HG03196 (cell line): ENCODE data around the gene MGST2.

Experiments
- ATAC-seq: cut with Tn5 transposase; IDR thresholded peaks from one replicate; pipeline ENCODE4 v1.9.1; 2021; ENCODE audit not compliant: unreplicated experiment

The MGST2 gene

DNA sequence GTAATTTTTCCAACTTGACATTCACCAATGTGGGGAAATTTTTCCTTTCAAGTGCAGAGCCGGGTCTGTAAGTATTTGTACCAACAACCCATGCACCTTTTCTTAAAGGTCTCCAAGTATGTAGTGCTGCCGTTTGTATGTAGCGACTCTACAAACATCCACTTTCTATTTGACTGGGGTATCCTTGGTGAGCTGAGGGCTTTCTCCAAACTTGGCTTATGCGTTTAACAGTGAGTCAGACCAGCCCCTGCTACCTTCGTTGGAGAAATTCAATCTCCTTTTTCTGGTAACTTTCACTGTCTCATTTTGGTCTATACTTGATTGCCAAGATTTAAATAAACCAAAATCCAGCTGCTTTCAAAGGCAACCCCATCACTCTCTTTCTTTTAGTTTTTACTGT lies 34.9 kb downstream of the MGST2 start:
- no peak for ATAC-seq

- no peak for ATAC-seq
Measured at GRCh38 chr4:139704915-139705485, 39.4 kb downstream of the MGST2 start.

DNA sequence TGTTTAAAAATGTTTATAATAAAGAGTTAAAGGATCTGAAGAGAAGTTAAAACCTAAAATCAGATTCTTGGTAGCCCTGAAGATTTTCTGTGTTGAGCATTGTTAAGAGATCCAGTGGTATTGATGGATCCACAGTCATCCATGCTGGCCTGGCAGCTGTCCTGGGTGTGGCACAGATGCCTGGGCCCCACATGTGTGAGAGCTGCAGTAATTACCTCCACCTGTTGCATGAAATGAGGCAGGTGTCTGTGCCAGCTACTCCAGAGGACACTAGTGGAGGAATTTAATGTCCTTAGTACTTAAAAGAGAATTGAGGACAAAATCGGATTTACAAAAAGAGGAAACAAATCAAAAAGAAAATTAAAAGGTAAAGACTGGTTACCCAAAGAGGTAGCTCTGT lies 44.0 kb downstream of the MGST2 start:
- ATAC-seq: no peak

GRCh38 chr4:139710073-139710472 lies 44.5 kb downstream of the MGST2 start:
- no peak for ATAC-seq

DNA sequence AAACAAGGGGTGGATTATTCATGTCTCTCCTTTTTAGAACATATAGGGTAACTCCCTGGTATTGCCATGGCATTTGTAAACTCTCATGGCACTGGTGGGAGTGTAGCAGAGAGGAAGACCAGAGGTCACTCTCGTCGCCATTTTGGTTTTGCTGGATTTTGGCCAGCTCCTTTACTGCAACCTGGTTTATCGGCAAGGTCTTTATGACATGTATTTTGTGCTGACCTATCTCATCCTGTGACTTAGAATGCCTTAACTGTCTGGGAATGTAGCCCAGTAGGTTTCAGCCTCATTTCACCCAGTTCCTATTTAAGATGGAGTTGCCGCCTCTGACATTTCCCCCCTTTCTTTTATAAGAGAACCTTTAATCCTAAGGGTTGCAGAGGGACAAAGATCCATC lies 45.8 kb downstream of the MGST2 start:
- no peak for ATAC-seq

GRCh38 chr4:139712882-139713281 lies 47.3 kb downstream of the MGST2 start:
- no peak for ATAC-seq

- ATAC-seq: no peak
Measured at GRCh38 chr4:139715746-139716391, 50.2 kb downstream of the MGST2 start.

DNA sequence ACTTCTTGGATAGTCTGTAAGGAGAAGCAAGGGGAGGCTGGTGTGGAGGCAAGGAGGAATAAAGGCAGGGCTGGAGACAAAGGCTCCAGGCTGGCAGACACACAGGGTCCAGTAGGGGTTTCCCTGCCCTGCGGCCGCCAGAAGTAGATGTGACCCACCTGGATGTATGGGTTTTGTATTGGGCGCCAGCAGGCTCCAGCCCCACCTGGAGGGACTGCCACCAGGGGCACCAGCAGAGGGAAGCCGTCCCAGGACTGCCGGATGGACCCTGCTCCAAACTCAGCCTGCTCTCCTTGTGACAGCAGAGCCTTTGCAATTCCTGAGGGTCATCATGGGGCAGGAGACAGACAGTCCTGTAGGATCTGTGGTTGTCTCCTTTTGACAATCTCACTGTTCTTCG lies 52.7 kb downstream of the MGST2 start:
- ATAC-seq: no peak

GRCh38 chr4:139718833-139719232 lies 53.2 kb downstream of the MGST2 start:
- no peak for ATAC-seq

DNA sequence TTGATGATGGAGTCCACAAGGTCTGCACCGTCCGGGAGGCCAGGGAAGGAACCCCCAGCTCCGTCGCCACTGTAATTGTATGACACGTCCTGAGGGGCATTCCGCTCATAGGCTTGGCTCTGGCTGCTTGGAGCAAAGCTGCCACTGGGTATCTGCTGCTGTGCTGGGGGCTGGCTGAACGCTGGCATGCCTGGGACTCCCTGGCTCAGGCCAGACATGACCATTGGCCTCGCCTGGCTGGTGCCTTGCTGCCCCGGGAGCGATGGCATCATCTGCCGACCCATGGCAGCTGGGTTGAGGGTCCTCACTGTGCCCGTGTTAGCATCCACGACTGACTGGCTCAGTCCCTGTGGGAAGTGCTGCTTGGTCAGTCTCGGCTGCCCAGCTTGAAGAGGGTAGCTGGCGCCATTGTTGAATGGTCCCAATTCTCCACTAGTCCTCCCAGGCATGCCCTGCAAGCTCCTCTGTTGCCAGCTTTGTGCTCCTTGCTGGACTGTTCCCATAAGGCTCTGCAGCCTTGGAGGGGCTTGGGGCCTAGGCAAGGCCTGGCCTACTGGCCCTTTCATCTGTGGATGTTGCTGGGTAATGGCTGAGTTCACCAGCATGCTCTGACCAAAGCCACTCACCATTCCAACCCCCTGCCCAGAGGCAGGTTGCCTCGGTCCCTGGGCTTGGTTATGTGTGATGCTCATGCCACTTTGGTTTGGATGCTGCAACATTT lies 53.9 kb downstream of the MGST2 start:
- no peak for ATAC-seq

DNA sequence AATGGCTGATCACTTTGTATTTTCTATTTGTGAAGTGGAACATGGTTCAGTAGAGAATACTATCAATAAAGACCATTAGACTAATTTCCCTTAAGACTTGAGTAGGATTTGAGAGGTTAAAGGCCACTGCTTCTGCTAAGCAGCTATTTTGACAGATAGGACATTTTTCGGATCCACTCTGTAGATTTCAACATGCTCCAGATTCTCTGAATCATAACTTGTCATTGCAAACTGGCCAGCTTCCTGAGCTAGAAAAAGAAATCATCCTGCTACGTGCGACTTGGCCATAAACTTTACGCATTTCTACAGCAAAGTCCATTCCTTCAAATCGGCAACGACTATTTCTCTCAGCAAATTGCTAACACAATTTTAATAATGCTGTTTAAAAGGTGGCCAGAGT lies 55.2 kb downstream of the MGST2 start:
- ATAC-seq: no peak

- no peak for ATAC-seq
Measured at GRCh38 chr4:139721789-139722188, 56.2 kb downstream of the MGST2 start.

DNA sequence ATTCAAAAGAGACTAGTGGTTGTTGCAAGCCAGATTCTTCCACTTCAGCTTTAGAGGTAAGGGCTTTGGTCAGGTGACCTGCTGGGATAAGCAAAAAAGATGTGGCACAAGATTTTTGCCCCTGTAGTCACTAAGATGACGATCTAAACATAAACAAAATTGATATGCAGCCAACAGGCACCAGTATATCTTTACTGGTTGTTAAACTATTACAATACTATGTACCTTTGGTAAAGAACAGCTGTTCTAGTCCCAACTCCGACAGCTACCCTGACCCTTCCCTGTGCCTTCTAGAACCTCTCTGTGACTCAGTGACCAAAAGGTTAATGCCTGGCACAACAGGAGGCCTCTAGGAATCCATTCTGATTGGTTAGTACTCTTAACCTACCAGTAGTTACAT lies 59.6 kb downstream of the MGST2 start:
- ATAC-seq: no peak

- no peak for ATAC-seq
Measured at GRCh38 chr4:139726615-139727014, 61.0 kb downstream of the MGST2 start.

DNA sequence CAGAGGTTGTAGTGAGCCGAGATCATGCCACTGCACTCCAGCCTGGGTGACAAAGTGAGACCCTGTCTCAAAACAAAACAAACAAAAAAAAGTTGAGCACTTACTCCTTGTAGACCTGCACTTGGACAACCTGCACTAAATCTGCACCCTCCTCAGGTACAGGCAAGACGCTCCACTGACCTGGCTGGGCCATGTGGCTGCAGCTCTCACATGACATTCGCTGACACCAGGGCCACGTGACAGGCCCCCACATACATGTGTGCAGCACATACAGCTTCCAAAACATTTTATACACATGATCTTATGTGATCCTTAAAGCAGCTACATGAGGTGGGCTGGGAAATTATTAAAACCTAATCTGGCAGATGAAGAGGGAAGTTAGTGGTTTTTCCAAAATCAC lies 62.5 kb downstream of the MGST2 start:
- no peak for ATAC-seq

DNA sequence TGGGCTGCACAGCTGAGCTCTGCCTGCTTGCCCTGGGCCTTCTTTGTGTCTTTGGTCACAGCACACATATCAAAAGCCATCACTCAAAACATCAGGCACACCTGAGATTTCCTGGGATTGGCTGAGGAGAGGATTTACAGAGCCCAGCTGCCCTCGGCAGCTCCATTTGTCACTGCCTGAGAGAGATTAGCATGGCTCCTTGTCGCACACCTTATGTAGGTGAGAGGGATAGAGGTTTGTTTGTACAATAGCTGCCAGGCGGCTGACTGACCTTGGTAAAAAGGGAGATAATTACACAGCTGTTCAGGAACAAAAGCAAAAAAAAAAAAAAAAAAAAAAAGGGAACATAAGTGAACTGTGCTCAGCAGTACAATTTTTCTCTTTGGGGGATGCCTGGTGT lies 63.2 kb downstream of the MGST2 start:
- no peak for ATAC-seq

DNA sequence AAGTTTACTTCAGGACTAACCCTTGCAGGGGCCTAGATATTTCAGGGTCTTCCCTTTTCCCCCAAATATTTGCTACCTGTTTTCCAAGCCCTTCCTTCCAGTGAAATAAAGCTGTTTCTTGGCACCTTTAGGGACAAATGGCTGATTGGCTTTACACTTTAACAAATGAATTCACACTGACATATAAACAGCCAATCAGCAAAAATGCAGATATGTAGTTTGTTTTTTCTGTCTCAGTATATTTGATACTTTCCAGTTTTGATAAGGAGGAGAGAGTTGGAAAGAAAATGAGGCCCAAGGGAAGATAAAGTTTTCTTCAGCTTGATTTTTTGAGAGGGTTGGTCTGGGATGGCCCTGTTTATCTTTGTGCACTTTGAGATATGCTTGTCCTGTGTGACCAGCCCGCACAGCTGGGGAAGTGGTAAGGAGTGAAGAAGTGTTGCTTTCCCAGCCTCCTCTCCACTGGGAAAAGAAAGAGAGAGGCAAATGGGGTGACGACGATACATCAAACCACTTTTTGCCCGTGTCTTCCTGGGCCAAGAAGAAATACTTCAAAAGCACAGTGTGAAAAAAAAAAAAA lies 67.5 kb downstream of the MGST2 start:
- no peak for ATAC-seq

DNA sequence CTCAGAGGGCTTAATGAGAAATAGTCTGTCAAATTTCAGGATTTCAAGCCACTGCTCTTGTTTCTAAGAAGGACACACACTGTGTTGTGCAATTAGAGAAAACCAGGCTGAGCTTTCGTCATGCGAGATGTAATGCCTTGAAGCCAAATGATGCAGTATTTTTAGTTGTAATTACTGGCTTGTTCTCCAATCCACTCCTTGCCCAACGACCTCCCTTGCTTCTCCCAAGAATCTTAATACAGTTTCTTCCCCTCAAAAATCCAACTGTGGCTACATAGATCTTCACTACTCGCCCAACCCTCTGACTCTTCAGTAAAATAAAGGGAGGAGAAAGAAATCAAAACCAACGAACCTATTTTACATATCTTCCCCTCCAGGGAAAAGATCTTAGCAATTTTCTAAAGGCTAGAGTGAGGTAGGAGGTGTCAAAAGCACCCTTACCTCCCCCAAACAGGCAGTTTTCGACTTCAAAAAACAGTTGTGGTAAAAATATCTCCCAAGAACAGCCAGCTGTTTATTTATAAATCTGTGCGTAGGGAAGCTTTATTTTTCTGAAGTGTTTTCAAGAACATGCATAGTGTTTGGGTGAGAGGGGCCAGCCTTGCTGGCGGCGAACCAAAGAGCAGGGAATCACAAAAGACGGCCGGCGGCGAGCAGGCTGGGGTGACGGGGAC lies 68.7 kb downstream of the MGST2 start:
- no peak for ATAC-seq

- no peak for ATAC-seq
Measured at GRCh38 chr4:139734875-139735380, 69.3 kb downstream of the MGST2 start.

GRCh38 chr4:139735381-139736273 lies 70.0 kb downstream of the MGST2 start:
- ATAC-seq: no peak
